GM15510 (cell line): ENCODE data around the gene TMC3.
A peak's percentile ranks its signal among the peaks of the same experiment; 100 is the strongest.

ENCODE experiments used
- POLR2A ChIP-seq: IDR thresholded peaks from 3 replicates; pipeline ENCODE4 v1.6.1; 2011; ENCODE audit warnings: borderline replicate concordance; ENCODE audit not compliant: insufficient read length; ENCODE audit errors: extremely low read depth

TMC3 gene

DNA sequence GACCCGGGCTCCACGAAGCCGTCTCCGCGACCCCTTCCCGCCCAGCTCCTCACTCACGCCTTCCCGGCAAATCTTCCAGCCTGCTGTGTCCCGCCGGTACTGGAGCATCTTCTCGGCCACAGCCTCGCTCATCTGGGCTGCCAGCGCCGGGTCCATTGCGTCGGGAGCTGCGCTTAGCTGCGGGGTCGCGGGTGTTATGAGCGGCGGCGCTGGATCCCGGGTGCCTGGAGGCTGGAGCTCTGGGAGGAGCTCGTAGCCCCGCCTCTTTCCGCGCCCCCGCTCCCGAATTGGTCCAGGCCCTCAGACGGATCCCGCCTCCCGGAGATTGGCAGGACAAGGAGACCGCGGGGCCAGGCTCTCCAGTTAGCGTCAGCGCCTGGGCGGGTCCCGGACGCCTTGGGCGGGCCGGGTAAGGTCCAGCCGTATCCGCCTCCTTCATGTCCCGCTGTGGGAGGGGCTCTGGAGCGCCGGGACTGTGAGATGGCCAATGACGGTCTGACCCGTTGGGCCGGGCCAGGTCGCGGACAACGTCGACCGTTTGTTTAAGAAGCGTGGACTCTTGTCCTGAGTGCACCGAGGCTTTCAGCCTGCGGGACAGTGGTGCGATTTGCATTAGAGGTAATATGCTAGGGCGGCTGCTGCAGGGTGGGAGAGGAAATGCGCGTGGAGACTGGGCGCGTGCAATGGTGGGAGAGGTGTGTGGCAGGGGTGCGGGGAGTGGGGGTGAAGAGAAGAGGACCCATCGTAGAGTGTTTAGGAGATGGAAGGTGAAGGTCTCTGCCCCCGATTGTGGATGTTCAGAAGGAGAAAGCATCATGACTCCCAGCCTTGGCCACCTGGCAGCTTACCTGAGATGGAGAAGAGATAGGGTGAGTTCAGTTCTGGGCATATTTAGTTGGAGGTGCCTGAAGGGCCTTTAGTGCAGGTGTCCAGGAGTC lies 49.8 kb downstream of the TMC3 start, which contains the start of gene STARD5:
Gene STARD5 (minus strand): TSS at position 198 of the 938 bp plus-strand sequence. CDS start 42 bp downstream, at position 156.
- peak; percentile 63 for TF ChIP-seq POLR2A

- TF ChIP-seq POLR2A: no peak
Observed at GRCh38 chr15:81323559-81323943, 50.5 kb downstream of the TMC3 start.

DNA sequence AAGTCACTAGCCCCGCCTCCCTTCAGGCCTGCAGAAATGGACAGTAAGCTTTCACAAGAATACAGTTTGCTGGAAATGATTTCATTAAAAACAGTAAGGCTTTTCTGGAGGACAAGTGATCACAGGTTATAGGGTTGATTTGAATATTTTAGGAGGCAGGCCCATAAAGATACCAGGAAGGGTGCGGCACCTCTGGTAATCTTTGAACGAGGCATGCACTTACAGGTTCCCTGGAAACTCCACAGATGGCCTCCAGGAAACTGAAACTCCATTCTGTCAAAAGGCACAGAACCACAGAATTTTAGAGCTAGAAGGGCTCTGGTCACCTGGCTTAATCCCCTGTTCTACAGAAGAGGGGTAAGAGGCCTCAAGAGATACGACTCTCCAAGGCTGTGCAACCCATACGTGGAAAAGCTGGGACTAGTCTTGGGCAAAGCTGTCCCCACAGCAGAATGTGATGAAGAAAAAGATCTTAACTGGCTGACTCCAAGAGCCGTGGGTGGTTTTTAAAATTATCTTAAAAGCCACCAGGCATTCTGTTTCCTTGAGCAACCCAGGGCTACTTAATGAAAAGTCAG lies 51.2 kb downstream of the TMC3 start:
- TF ChIP-seq POLR2A: no peak

- TF ChIP-seq POLR2A: no peak
Observed at GRCh38 chr15:81321667-81322066, 52.3 kb downstream of the TMC3 start.

GRCh38 chr15:81317642-81318017 lies 56.4 kb downstream of the TMC3 start:
- no peak for TF ChIP-seq POLR2A

GRCh38 chr15:81316267-81316666 lies 57.7 kb downstream of the TMC3 start:
- no peak for TF ChIP-seq POLR2A

- no peak for TF ChIP-seq POLR2A
Observed at GRCh38 chr15:81315452-81316175, 58.4 kb downstream of the TMC3 start.

DNA sequence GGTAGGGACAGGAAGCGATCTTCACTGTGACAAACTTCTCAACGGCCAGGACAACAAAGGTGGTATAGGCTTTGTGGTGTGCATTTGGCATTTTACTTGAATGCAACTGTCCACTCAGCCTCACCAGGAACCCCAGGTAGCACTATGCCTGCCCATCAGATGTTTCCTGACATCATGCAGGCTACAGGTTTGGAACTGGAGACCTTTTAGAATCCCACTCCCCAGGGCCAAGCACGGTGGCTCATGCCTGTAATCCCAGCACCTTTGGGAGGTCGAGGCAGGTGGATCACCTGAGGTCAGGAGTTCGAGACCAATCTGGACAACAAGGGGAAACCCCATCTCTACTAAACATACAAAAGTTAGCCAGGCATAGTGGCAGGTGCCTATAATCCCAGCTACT lies 59.6 kb downstream of the TMC3 start:
- no peak for TF ChIP-seq POLR2A

GRCh38 chr15:81313686-81314085 lies 60.3 kb downstream of the TMC3 start:
- TF ChIP-seq POLR2A: no peak

GRCh38 chr15:81312790-81313543 lies 61.0 kb downstream of the TMC3 start:
- TF ChIP-seq POLR2A: no peak

DNA sequence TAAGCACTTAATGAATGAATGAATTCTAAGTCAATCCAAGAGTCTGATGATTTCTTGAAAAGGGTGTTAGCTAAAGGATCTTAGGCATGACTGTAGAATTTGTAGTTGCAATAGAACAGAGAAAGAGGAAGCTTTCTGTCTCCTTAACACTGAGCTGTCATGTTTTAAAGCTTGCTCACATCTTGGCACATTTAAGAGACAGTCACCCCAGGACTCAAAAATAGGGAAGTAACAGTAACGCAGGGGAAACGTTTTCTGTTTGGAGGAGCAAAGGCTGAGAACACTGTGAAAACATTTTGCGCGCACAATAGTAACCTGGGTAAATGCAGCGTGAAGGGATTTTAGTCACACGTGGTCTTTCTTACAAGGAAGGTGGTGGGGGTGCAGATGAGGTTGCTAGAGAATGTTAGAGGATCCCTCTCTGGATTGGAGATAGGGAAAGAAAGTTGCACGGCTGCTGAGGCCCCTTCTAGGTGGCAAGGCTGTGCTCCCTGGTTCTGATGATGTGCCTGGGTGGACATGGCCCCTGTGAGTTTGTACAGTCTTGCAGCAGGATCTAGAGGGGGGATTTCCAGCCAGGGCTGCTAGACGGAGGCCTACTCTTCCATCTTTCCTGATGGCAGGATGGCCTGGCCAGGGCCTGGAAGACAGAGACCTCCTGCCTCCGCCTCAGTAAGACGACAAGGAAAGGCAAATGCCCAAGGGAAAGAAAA lies 62.1 kb downstream of the TMC3 start:
- no peak for TF ChIP-seq POLR2A

DNA sequence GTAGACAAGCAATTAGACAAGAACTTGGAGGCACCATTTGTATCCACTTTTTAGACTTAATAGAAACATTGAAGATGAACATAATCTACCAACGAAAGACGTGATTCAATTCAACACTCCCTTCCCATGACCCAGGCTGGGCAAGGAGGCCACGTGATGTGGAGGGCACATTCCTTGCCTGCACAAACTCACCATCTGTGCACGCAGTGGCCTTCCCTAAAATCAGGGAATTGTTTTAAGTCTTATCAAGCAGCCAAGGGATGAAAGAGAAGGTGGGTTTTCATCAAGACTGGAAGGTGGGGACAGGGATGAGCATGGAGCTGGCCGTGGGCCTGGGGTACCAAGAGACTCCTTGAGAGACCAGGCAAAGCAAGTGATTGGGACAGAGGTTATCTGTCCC lies 63.5 kb downstream of the TMC3 start:
- no peak for TF ChIP-seq POLR2A

DNA sequence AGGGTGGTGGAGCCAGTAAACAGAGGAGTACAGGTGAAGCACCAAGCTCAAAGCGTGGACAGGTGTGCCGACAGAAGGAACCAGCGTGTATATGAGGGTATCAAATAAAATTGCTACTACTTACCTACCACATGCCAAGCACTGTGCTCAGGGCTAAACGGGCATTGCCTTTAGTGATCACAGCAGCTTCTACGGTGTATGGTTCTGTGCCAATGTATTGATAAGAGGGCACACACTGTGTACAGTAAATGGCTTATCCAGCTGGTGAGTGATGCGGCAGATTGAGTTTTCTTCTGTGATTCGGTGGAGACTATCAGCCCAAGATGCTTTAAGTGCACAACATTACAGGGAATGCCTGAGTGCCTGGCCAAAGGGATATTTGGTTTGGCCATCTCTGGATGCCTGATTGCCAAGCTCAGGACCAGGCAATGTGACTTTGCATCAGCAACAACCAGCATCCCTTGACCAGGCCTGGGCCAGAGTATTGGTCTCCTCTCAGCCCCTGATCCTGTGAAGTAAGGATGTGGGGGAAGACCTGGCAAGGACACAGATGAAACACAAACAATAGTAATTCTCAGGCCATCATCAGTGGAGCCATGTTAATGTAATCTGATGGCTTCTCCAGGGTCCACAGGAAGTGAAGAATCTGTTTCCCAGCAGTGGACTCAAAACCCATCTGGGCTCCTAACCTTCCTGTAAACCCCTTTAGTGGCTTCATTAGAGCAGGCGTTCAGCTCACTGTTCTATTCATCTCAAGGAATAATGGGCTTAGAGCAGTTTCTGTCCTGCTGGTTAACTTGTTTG lies 64.2 kb downstream of the TMC3 start:
- TF ChIP-seq POLR2A: no peak
